DND-41 (cell line): ENCODE data around the gene ROBO2.
"Not testable (repeated sequence)": the region's sequence is repeated elsewhere in the genome, so short reads cannot be mapped to it uniquely, and the experiment has no call there.

ENCODE experiments used
- ATAC-seq: fragments of 200-7000 bp; cut with Tn5 transposase; 3 replicates; pipeline ENCODE4 v1.9.1; 2021; ENCODE audit warnings: low read depth; ENCODE audit not compliant: insufficient read depth
- DNase-seq: peaks from one replicate; pipeline ENCODE4 v3.0.0-alpha.2; 2020
- H2AFZ ChIP-seq: 2 replicates; pipeline ENCODE4 v1.6.0; 2012; ENCODE audit warnings: low read depth, low read length
- H3K27ac ChIP-seq: 2 replicates; pipeline ENCODE4 v1.5.1; 2012; ENCODE audit warnings: low read length, inconsistent platforms
- H3K27me3 ChIP-seq: fragments of 200-600 bp; sonication (generic); 2 replicates; pipeline ENCODE4 v1.6.0; 2012; ENCODE audit warnings: low read length, mild to moderate bottlenecking, inconsistent platforms; ENCODE audit not compliant: insufficient read depth, poor library complexity
- H3K36me3 ChIP-seq: 2 replicates; pipeline ENCODE4 v1.5.1; 2012; ENCODE audit warnings: low read length, inconsistent platforms; ENCODE audit not compliant: insufficient read depth
- H3K4me1 ChIP-seq: 2 replicates; pipeline ENCODE4 v1.5.1; 2012; ENCODE audit warnings: mild to moderate bottlenecking, low read length; ENCODE audit not compliant: insufficient read depth
- H3K4me2 ChIP-seq: 2 replicates; pipeline ENCODE4 v1.6.0; 2012; ENCODE audit warnings: mild to moderate bottlenecking, moderate library complexity, low read length, inconsistent platforms; ENCODE audit not compliant: insufficient read depth
- H3K4me3 ChIP-seq, 2 experiments: fragments of 200-600 bp in 1 of 2; shearing (Covaris generic) in 1 of 2; 2 replicates each; pipeline ENCODE4 v1.5.1; 2012 to 2016; ENCODE audit warnings: inconsistent platforms in 2 of 2, low read length in 2 of 2, mild to moderate bottlenecking in 2 of 2, low read depth in 1 of 2, moderate library complexity in 1 of 2
- H3K79me2 ChIP-seq: 2 replicates; pipeline ENCODE4 v1.6.0; 2012; ENCODE audit warnings: low read length, inconsistent platforms; ENCODE audit not compliant: insufficient read depth
- H3K9ac ChIP-seq: 2 replicates; pipeline ENCODE4 v1.6.0; 2012; ENCODE audit warnings: low read depth, mild to moderate bottlenecking, inconsistent platforms, low read length, moderate library complexity
- H3K9me3 ChIP-seq: 2 replicates; pipeline ENCODE4 v1.5.1; 2012; ENCODE audit warnings: low read length, moderate library complexity, mild to moderate bottlenecking, inconsistent platforms; ENCODE audit not compliant: insufficient read depth, severe bottlenecking
- H4K20me1 ChIP-seq: 2 replicates; pipeline ENCODE4 v1.6.0; 2012; ENCODE audit warnings: low read length; ENCODE audit not compliant: insufficient read depth
- EZH2 ChIP-seq: IDR thresholded peaks from 3 replicates; pipeline ENCODE4 v1.6.1; 2012; ENCODE audit warnings: borderline replicate concordance, low read depth, mild to moderate bottlenecking, moderate library complexity, low read length, inconsistent platforms; ENCODE audit not compliant: severe bottlenecking
- TF ChIP-seq, protein P1 (sequence below): IDR thresholded peaks from 2 replicates; pipeline ENCODE4 v1.5.1; 2012; ENCODE audit warnings: borderline replicate concordance, low read length, moderate library complexity, mild to moderate bottlenecking; ENCODE audit not compliant: poor library complexity, severe bottlenecking; ENCODE audit errors: extremely low read depth

ROBO2 gene

DNA sequence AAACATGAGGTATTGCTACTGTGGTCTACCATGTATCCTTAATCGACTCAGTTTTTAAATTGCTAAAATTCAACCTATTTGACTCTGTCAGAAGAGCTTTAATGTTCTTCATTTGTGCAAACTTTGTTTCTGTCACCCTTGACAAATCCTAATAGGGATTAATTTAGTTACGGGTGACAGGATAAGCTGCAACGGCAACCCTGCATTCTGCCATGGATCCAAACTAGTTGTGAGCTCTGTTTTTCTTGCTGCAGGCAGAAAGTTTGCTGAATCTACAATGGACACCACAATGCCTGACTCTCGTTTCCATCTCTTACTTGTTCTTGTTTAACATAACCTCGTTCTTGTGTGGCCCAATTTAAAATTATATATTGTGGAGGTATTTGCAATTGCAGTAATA is 352.3 kb downstream of the ROBO2 start:
- Histone ChIP-seq H2AFZ (no peak overlapping the region), H4K20me1 (no peaks in the 10 kb centered on the region), H3K4me2 (no peak overlapping the region), H3K4me1 (no peaks in the 10 kb centered on the region), H3K4me3 (no peak overlapping the region), H3K27ac (no peak overlapping the region), H3K36me3 (no peaks in the 10 kb centered on the region), H3K27me3 (no peaks in the 10 kb centered on the region), H3K9ac (no peak overlapping the region), H3K9me3 (no peaks in the 10 kb centered on the region), H3K79me2 (no peaks in the 10 kb centered on the region)
- TF ChIP-seq, protein P1, sequence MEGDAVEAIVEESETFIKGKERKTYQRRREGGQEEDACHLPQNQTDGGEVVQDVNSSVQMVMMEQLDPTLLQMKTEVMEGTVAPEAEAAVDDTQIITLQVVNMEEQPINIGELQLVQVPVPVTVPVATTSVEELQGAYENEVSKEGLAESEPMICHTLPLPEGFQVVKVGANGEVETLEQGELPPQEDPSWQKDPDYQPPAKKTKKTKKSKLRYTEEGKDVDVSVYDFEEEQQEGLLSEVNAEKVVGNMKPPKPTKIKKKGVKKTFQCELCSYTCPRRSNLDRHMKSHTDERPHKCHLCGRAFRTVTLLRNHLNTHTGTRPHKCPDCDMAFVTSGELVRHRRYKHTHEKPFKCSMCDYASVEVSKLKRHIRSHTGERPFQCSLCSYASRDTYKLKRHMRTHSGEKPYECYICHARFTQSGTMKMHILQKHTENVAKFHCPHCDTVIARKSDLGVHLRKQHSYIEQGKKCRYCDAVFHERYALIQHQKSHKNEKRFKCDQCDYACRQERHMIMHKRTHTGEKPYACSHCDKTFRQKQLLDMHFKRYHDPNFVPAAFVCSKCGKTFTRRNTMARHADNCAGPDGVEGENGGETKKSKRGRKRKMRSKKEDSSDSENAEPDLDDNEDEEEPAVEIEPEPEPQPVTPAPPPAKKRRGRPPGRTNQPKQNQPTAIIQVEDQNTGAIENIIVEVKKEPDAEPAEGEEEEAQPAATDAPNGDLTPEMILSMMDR, result no peak
- TF ChIP-seq EZH2, result no peak
- DNase-seq, result no peak
- ATAC-seq, result no peak

DNA sequence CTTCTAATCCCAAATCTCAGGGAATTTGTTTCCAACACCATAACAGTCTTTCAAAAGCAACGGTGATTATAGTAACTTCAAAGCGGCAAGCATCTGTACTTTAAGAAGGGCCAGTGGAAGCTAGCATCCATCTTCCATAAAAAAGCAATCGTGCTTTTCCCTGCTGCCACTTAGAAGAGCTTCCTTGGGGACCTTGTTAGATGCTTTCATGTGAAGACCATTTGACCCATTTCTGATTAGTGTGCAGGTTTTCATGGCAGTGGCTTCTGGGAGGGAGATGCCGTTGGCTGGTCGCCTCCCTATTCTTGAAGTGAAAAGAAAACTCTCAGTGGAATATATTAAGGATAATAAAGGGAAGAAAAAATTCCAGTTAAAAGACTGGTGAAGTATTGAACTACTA is 354.1 kb downstream of the ROBO2 start:
- TF ChIP-seq EZH2, result no peak
- TF ChIP-seq, protein P1, result no peak
- Histone ChIP-seq H2AFZ (no peak overlapping the region), H3K79me2 (no peaks in the 10 kb centered on the region), H3K36me3 (no peaks in the 10 kb centered on the region), H4K20me1 (no peaks in the 10 kb centered on the region), H3K27ac (no peak overlapping the region), H3K9me3 (no peaks in the 10 kb centered on the region), H3K9ac (no peak overlapping the region), H3K4me2 (no peak overlapping the region), H3K4me3 (no peak overlapping the region), H3K4me1 (no peaks in the 10 kb centered on the region), H3K27me3 (no peaks in the 10 kb centered on the region)
- ATAC-seq (no peak), DNase-seq (no peak)

DNA sequence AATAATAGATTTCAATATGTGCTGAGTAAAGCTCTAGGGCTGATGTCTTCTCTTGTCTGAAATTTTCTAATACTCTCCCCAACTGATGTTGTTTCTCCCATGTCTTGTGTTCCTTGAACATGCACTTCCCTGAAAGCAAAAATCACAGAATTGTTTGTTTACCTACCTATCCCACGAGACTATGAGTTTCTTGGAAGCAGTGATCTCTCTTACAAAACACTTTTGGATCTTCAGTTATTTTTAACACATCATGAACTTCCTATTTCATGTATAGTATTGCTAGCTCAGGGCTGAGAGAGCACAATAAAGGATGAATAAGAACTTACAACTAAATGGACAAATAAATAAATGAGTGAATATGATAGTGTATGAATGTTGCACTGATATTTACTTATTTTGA is 365.0 kb downstream of the ROBO2 start:
- Histone ChIP-seq H3K27me3 (no peaks in the 10 kb centered on the region), H3K4me1 (no peaks in the 10 kb centered on the region), H3K79me2 (no peaks in the 10 kb centered on the region), H3K27ac (no peak overlapping the region), H3K36me3 (no peaks in the 10 kb centered on the region), H3K4me3 (no peak overlapping the region), H3K9me3 (no peaks in the 10 kb centered on the region), H2AFZ (no peak overlapping the region), H3K9ac (no peak overlapping the region), H3K4me2 (no peak overlapping the region), H4K20me1 (no peaks in the 10 kb centered on the region)
- DNase-seq (no peak), ATAC-seq (no peak)
- TF ChIP-seq, protein P1, result no peak
- no peak for TF ChIP-seq EZH2

DNA sequence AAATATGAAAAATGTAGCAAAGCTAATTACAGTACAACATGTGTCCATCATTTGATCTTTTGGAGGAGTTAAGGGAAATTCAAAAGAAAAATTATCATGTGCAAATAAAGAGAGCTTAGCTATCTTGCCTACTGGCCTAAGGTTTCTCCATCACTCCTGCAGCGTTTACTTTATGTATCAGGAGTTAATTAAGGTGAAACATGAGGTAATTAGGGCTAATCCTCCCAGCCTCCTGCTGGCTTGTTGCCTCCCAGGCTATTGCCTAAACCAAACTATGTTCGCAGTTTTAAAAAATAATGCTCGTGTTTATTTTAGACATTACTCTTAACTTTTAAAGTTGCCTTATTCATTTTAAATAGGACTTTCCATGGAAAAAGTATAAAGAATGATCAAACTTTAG is 367.5 kb downstream of the ROBO2 start:
- Histone ChIP-seq H3K4me1 (no peaks in the 10 kb centered on the region), H3K4me2 (no peak overlapping the region), H3K27me3 (no peaks in the 10 kb centered on the region), H4K20me1 (no peaks in the 10 kb centered on the region), H3K36me3 (no peaks in the 10 kb centered on the region), H3K27ac (no peak overlapping the region), H3K9me3 (no peaks in the 10 kb centered on the region), H3K4me3 (no peak overlapping the region), H2AFZ (no peak overlapping the region), H3K9ac (no peak overlapping the region), H3K79me2 (no peaks in the 10 kb centered on the region)
- ATAC-seq (no peak), DNase-seq (no peak)
- TF ChIP-seq, protein P1, result no peak
- no peak for TF ChIP-seq EZH2

DNA sequence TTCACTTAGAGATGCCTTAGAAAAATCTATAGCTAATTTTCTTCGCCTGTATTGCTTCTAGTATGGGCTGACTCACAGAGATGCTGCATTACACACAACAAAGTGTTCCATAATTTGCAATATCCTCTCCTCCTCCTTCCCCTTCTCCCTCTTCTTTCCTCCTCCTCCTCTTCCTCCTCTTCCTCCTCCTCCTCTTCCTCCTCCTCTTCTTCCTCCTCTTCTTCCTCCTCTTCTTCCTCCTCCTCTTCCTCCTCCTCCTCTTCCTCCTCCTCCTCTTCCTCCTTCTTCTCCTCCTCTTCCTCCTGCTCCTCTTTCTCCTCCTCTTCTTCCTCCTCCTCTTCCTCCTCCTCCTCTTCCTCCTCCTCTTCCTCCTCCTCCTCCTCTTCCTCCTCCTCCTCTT is 370.4 kb downstream of the ROBO2 start:
- not testable (repeated sequence) for H3K27me3 ChIP-seq, H3K36me3 ChIP-seq, H3K9me3 ChIP-seq, ATAC-seq, H3K4me2 ChIP-seq, H3K4me3 ChIP-seq, DNase-seq, H3K4me1 ChIP-seq, H3K9ac ChIP-seq, H4K20me1 ChIP-seq, H3K27ac ChIP-seq, H3K79me2 ChIP-seq, H2AFZ ChIP-seq
